Panc1 (cell line): Measurements from ENCODE around the gene SNRPB2. TPM values are rescaled to one million over a fixed set of nuclear protein-coding genes. Genes with fewer than 3 reads are reported as not detected.

Experiments used
- ATAC-seq: fragments of 200-7000 bp; cut with Tn5 transposase; 2 replicates; pipeline ENCODE4 v1.9.1; 2020; ENCODE audit warnings: mild to moderate bottlenecking, moderate library complexity
- BruUV-seq: library from RNA; stranded (reverse); fragments of 400-500 nt; replicated peaks from 2 replicates; lab custom pipeline; 2021; lab: Mats Ljungman, UMichigan
- CTCF ChIA-PET: fragments of 300-600 bp; sonication (Branson Sonifier 250); formaldehyde crosslinking; loops from one replicate; lab custom pipeline; 2022; ENCODE audit warnings: antibody characterized with exemption; lab: Charles Lee
- POLR2A ChIA-PET: fragments of 300-600 bp; sonication (Branson Sonifier 250); formaldehyde crosslinking; loops from one replicate; lab custom pipeline; 2022; ENCODE audit warnings: antibody characterized with exemption; lab: Charles Lee
- DNase-seq: peaks from one replicate; pipeline ENCODE4 v3.0.0-alpha.2; 2010; ENCODE audit warnings: low read depth, low spot score
- H3K27ac ChIP-seq: 2 replicates; pipeline ENCODE4 v1.5.1; 2011; ENCODE audit warnings: mild to moderate bottlenecking, low read length, inconsistent platforms
- H3K27me3 ChIP-seq: fragments of 200-500 bp; sonication (Bioruptor generic); 2 replicates; pipeline ENCODE4 v1.6.0; 2014; ENCODE audit warnings: low read length, inconsistent platforms; ENCODE audit not compliant: control insufficient read depth, insufficient read depth
- H3K36me3 ChIP-seq: fragments of 200-500 bp; sonication (Bioruptor generic); 2 replicates; pipeline ENCODE4 v1.5.1; 2014; ENCODE audit warnings: inconsistent platforms, mild to moderate bottlenecking, low read length, moderate library complexity; ENCODE audit not compliant: control insufficient read depth, insufficient read depth
- H3K4me1 ChIP-seq: 2 replicates; pipeline ENCODE4 v1.5.1; 2011; ENCODE audit warnings: inconsistent platforms, mild to moderate bottlenecking, low read length, moderate library complexity; ENCODE audit not compliant: control insufficient read depth, insufficient read depth
- H3K4me3 ChIP-seq, 2 experiments: 2 replicates each; pipeline ENCODE4 v1.5.1; 2011 to 2012; ENCODE audit warnings: low read depth in 2 of 2, low read length in 2 of 2, mild to moderate bottlenecking in 2 of 2, inconsistent platforms in 1 of 2, moderate library complexity in 1 of 2
- H3K9me3 ChIP-seq: fragments of 200-500 bp; sonication (Bioruptor generic); 2 replicates; pipeline ENCODE4 v1.5.1; 2014; ENCODE audit warnings: low read depth, mild to moderate bottlenecking, inconsistent platforms, low read length, moderate library complexity; ENCODE audit not compliant: control insufficient read depth, insufficient read depth
- POLR2AphosphoS5 ChIP-seq: IDR thresholded peaks from 2 replicates; pipeline ENCODE4 v1.6.1; 2012; ENCODE audit warnings: mild to moderate bottlenecking, low read depth, low read length, moderate library complexity
- SIN3A ChIP-seq: IDR thresholded peaks from 2 replicates; pipeline ENCODE4 v1.6.1; 2012; ENCODE audit warnings: low read depth, mild to moderate bottlenecking, low read length, moderate library complexity, borderline replicate concordance; ENCODE audit not compliant: insufficient read depth
- TCF7L2 ChIP-seq: IDR thresholded peaks from 2 replicates; pipeline ENCODE4 v1.6.1; 2011; ENCODE audit warnings: mild to moderate bottlenecking, low read depth, low read length, inconsistent platforms
- in situ Hi-C: cut with HindIII; loops from 2 replicates; pipeline ENCODE4 v1.10.0; 2016; ENCODE audit warnings: low sequenced_read_pairs, low pct_unique_long_range_greater_than_20kb
- intact Hi-C: fragments of 100-400 bp; cut with micrococcal nuclease; formaldehyde crosslinking; loops from one replicate; pipeline ENCODE4 v1.10.0; 2022; ENCODE audit not compliant: unreplicated experiment
- total RNA-seq: library from RNA; stranded (reverse); gene quantifications from one replicate; pipeline ENCODE4 v1.2.1, GENCODE V29; 2021; ENCODE audit not compliant: unreplicated experiment
- TF ChIP-seq, protein P1 (sequence below), 2 experiments: IDR thresholded peaks; 2 replicates each; pipeline ENCODE4 v1.6.1; 2011 to 2012; ENCODE audit warnings: low read depth in 2 of 2, control low read depth in 1 of 2, low read length in 1 of 2, mild to moderate bottlenecking in 1 of 2, moderate library complexity in 1 of 2; ENCODE audit not compliant: insufficient read depth in 1 of 2
- TF ChIP-seq, protein P2 (sequence below): fragments of 450-650 bp; IDR thresholded peaks from 2 replicates; pipeline ENCODE4 v1.5.1; 2017; ENCODE audit warnings: mild to moderate bottlenecking

The SNRPB2 gene
- total RNA-seq, 1 experiment from 2014 or later, result 68.5 TPM

DNA sequence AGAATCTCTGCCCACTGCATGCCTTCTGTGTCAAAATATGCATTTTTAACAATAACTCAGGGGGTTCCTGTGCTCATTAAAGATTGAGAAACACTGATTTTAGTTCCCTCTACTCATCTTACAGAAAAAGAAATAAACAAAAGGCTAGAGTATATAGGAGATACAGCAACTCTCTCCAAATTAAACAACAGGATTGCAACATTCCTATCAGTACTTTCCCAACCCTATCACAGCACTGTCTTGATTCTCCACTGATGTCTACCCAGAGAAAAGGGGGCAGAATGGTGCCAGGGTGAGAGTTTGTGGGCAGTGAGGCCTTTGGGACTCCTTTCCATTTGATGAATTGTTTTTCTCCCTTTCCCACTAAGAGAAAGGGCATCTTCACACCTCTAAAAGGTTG is 23.1 kb downstream of the SNRPB2 start:
- no TSS peak for BruUV-seq
- TF ChIP-seq, protein P1, sequence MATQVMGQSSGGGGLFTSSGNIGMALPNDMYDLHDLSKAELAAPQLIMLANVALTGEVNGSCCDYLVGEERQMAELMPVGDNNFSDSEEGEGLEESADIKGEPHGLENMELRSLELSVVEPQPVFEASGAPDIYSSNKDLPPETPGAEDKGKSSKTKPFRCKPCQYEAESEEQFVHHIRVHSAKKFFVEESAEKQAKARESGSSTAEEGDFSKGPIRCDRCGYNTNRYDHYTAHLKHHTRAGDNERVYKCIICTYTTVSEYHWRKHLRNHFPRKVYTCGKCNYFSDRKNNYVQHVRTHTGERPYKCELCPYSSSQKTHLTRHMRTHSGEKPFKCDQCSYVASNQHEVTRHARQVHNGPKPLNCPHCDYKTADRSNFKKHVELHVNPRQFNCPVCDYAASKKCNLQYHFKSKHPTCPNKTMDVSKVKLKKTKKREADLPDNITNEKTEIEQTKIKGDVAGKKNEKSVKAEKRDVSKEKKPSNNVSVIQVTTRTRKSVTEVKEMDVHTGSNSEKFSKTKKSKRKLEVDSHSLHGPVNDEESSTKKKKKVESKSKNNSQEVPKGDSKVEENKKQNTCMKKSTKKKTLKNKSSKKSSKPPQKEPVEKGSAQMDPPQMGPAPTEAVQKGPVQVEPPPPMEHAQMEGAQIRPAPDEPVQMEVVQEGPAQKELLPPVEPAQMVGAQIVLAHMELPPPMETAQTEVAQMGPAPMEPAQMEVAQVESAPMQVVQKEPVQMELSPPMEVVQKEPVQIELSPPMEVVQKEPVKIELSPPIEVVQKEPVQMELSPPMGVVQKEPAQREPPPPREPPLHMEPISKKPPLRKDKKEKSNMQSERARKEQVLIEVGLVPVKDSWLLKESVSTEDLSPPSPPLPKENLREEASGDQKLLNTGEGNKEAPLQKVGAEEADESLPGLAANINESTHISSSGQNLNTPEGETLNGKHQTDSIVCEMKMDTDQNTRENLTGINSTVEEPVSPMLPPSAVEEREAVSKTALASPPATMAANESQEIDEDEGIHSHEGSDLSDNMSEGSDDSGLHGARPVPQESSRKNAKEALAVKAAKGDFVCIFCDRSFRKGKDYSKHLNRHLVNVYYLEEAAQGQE (IDR thresholded peaks at IDR 0.05; ENCODE audit: insufficient read depth in 1 of 2, low read depth in 2 of 2, low read length in 1 of 2), result no peak
- TF ChIP-seq, protein P2, sequence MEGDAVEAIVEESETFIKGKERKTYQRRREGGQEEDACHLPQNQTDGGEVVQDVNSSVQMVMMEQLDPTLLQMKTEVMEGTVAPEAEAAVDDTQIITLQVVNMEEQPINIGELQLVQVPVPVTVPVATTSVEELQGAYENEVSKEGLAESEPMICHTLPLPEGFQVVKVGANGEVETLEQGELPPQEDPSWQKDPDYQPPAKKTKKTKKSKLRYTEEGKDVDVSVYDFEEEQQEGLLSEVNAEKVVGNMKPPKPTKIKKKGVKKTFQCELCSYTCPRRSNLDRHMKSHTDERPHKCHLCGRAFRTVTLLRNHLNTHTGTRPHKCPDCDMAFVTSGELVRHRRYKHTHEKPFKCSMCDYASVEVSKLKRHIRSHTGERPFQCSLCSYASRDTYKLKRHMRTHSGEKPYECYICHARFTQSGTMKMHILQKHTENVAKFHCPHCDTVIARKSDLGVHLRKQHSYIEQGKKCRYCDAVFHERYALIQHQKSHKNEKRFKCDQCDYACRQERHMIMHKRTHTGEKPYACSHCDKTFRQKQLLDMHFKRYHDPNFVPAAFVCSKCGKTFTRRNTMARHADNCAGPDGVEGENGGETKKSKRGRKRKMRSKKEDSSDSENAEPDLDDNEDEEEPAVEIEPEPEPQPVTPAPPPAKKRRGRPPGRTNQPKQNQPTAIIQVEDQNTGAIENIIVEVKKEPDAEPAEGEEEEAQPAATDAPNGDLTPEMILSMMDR, result no peak
- TF ChIP-seq TCF7L2 (no peak), SIN3A (no peak), POLR2AphosphoS5 (no peak)
- Histone ChIP-seq H3K27me3 (peaks cover 7% of the 10 kb centered on the region), H3K36me3 (no peaks in the 10 kb centered on the region), H3K4me3 (no peak overlapping the region), H3K4me1 (no peaks in the 10 kb centered on the region), H3K27ac (no peak overlapping the region), H3K9me3 (no peaks in the 10 kb centered on the region)
- CTCF ChIA-PET, result no interaction called here
- in situ Hi-C loops (no loop called here), intact Hi-C loops (no loop called here)
- DNase-seq (no peak), ATAC-seq (no peak)
- POLR2A ChIA-PET, result no interaction called here

DNA sequence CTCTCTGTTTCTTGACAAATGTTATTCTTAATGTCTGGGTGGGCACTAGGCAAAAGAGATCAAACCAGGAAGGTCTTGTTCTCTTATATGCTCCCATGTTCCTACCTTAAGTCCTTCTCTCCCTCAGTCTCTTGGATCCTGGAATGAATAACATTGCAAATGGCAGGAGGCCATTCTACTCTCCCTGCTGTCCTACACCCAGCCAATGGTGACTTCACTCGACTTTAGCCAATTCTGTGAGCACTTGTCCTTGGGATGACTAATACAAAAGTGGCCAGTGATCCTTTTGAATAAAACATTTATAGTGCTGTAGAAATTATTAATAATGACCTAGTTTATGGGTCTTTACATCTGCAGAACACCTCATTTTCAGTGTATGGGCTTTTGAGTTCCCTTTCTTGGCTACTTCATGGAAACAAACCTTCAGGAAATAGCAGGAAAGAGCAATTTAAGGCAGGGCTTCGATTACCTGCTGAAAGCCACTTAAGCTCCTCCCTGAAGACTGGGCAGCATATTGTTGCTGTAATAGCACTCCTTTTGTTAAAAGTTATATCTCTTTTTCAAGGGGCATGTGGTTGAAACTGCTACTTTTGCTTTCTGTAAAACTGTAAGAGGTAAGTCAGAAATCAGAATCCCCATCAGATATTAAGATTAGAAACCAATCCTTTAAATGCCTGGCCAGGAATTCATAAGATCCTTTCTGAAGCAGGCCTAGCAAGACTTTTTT is 28.8 kb downstream of the SNRPB2 start:
- DNase-seq (no peak), ATAC-seq (no peak)
- in situ Hi-C loops, result no loop called here
- no peak for TF ChIP-seq POLR2AphosphoS5
- TF ChIP-seq, protein P2, result no peak
- no TSS peak for BruUV-seq
- intact Hi-C loops, result no loop called here
- Histone ChIP-seq H3K4me1 (no peaks in the 10 kb centered on the region), H3K27ac (no peak overlapping the region), H3K36me3 (no peaks in the 10 kb centered on the region), H3K9me3 (no peaks in the 10 kb centered on the region), H3K4me3 (no peak overlapping the region), H3K27me3 (peaks cover 6% of the 10 kb centered on the region; the same call in 1 of the 2 replicates)
- ChIA-PET CTCF (no interaction called here), POLR2A (no interaction called here)
